HG02642 (cell line): ENCODE measurements around the gene ZNF490.

Experiments used
- ATAC-seq: cut with Tn5 transposase; IDR thresholded peaks from one replicate; pipeline ENCODE4 v1.9.1; 2021; ENCODE audit warnings: mild to moderate bottlenecking; ENCODE audit not compliant: unreplicated experiment, poor library complexity

Gene ZNF490

DNA sequence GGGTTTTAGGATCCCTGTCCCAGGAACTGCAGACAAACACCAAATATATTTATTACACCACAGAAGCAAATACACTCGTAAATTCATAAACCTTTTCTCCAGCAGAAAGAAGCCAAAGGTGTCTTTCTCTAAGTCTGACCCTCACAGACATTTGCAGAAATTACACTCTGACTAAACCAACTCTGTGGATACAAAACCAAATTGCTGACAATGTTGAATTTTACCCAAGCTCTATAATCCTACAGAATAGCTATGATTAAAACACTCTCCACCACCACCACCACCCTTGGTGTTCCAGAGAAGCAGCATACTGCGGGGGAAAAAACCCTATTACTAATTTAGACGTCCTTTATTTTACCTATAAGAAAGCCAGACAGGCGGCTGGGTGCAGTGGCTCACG, 64.5 kb downstream of the ZNF490 start:
- no peak for ATAC-seq

DNA sequence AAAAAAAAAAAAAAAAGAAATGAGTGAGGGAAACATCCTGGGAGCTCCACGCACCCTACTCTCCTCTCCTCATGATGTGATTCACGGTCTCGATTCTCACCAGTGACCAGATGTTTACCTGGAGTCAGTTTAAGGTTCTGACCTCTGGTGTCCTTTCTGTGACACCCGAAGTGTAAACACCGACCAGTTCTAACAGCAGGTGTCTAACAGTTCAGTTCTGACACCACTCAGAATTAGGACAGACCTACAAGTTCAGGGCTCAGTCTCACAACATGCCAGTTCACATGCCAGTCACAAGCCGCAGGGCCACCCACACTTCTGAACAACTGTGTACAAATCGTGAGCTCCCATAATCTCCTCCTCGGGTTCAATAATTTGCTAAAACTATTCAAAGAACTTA, 65.3 kb downstream of the ZNF490 start:
- no peak for ATAC-seq

- ATAC-seq = no peak
These were observed 66.2 kb downstream of the ZNF490 start for GRCh38 chr19:12544401-12544876.

- no peak for ATAC-seq
These were observed 66.8 kb downstream of the ZNF490 start for GRCh38 chr19:12543855-12544254.
